Measurements from ENCODE around the gene USP17L12.
"Not testable (repeated sequence)": the region's sequence is repeated elsewhere in the genome, so short reads cannot be mapped to it uniquely, and the experiment has no call there.

The USP17L12 gene

DNA sequence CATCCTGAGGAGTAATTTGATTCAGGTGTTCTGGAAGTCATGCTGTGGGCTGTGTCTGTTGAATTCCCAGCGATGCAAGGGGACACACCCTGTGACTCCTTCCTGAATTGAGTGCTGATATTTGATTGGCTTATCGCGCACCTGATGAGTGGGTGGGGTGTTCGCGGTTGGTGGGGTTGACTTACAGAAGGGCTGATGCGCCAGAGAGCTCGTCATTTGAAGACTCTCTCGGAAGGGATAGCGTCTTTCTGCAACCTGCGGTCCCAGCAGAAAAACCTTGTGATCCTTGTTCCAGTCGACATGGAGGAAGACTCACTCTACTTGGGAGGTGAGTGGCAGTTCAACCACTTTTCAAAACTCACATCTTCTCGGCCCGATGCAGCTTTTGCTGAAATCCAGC is at the start of gene USP17L12:
USP17L12 (plus strand) TSS at position 301 of the 400 bp plus-strand sequence; CDS start at position 301, 0 bp downstream.
- not testable (repeated sequence) for DNase-seq

- not testable (repeated sequence) for DNase-seq
Measured at GRCh38 chr4:9210357-9210756, 9.6 kb upstream of the USP17L12 start, which contains the start of gene USP17L10. Gene USP17L10, plus strand, starts transcription at chr4:9210657. Its CDS starts 0 bp downstream, at chr4:9210657.

GRCh38 chr4:9214701-9215100 is 5.3 kb upstream of the USP17L12 start:
- DNase-seq = not testable (repeated sequence)

- DNase-seq = not testable (repeated sequence)
Measured at GRCh38 chr4:9215105-9215504, 4.8 kb upstream of the USP17L12 start, which contains the start of gene USP17L11. Gene USP17L11, plus strand, starts transcription at chr4:9215405. Its CDS starts 0 bp downstream, at chr4:9215405.

GRCh38 chr4:9224596-9224995 is 4.6 kb downstream of the USP17L12 start, which contains the start of gene USP17L13:
Gene USP17L13, plus strand, starts transcription at chr4:9224896. Its CDS starts 0 bp downstream, at chr4:9224896.
- not testable (repeated sequence) for DNase-seq

DNA sequence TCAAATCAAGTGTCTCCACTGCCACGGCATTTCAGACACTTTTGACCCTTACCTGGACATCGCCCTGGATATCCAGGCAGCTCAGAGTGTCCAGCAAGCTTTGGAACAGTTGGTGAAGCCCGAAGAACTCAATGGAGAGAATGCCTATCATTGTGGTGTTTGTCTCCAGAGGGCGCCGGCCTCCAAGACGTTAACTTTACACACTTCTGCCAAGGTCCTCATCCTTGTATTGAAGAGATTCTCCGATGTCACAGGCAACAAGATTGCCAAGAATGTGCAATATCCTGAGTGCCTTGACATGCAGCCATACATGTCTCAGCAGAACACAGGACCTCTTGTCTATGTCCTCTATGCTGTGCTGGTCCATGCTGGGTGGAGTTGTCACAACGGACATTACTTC is 10.3 kb downstream of the USP17L12 start:
- not testable (repeated sequence) for DNase-seq

GRCh38 chr4:9234085-9234484 is 14.1 kb downstream of the USP17L12 start, which contains the start of gene USP17L15:
Gene USP17L15, plus strand, starts transcription at chr4:9234385. Its CDS starts 0 bp downstream, at chr4:9234385.
- not testable (repeated sequence) for DNase-seq

GRCh38 chr4:9238461-9238860 is 18.5 kb downstream of the USP17L12 start:
- not testable (repeated sequence) for DNase-seq

- not testable (repeated sequence) for DNase-seq
Measured at GRCh38 chr4:9243579-9243978, 23.6 kb downstream of the USP17L12 start, which contains the start of gene USP17L17. Gene USP17L17, plus strand, starts transcription at chr4:9243879. Its CDS starts 0 bp downstream, at chr4:9243879.

DNA sequence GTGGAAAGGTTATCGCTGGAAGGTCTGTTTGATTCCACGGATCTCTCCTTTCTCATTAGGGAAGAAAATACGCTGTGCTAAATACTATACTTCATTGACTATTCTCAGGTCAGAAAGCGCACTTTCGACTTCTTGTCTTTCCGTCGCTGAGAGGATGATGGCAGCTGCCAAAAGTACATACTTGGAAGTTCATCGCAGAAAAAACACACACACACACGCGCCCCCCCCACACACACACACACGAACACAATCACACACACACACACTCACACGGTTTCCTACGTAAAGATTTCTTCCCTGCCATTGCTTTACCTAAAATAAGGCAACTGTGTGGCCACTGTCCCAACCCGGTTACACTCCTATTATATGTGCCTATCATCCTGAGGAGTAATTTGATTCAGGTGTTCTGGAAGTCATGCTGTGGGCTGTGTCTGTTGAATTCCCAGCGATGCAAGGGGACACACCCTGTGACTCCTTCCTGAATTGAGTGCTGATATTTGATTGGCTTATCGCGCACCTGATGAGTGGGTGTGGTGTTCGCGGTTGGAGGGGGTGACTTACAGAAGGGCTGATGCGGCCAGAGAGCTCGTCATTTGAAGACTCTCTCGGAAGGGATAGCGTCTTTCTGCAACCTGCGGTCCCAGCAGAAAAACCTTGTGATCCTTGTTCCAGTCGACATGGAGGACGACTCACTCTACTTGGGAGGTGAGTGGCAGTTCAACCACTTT is 28.2 kb downstream of the USP17L12 start, which contains the start of gene USP17L18:
USP17L18 (plus strand) TSS at position 678 of the 728 bp plus-strand sequence; CDS start at position 678, 0 bp downstream.
- DNase-seq = not testable (repeated sequence)

- not testable (repeated sequence) for DNase-seq
Measured at GRCh38 chr4:9253078-9253477, 33.1 kb downstream of the USP17L12 start, which contains the start of gene USP17L19. Gene USP17L19, plus strand, starts transcription at chr4:9253378. Its CDS starts 0 bp downstream, at chr4:9253378.

DNA sequence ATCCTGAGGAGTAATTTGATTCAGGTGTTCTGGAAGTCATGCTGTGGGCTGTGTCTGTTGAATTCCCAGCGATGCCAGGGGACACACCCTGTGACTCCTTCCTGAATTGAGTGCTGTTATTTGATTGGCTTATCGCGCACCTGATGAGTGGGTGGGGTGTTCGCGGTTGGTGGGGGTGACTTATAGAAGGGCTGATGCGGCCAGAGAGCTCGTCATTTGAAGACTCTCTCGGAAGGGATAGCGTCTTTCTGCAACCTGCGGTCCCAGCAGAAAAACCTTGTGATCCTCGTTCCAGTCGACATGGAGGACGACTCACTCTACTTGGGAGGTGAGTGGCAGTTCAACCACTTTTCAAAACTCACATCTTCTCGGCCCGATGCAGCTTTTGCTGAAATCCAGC is 37.9 kb downstream of the USP17L12 start, which contains the start of gene USP17L20:
USP17L20 (plus strand) TSS at position 301 of the 400 bp plus-strand sequence; CDS start at position 301, 0 bp downstream.
- DNase-seq = not testable (repeated sequence)

GRCh38 chr4:9262572-9262971 is 42.6 kb downstream of the USP17L12 start, which contains the start of gene USP17L21:
Gene USP17L21, plus strand, starts transcription at chr4:9262872. Its CDS starts 0 bp downstream, at chr4:9262872.
- DNase-seq = not testable (repeated sequence)

GRCh38 chr4:9267319-9267718 is 47.4 kb downstream of the USP17L12 start, which contains the start of gene USP17L22:
Gene USP17L22, plus strand, starts transcription at chr4:9267619. Its CDS starts 0 bp downstream, at chr4:9267619.
- not testable (repeated sequence) for DNase-seq

Data from NCI-H2029 treated with DMSO at 0.1 percent for 48 hours (cell line).